SK-N-SH (cell line): Measurements from ENCODE around the gene PRKCB. TPM values are rescaled to one million over a fixed set of nuclear protein-coding genes. Genes with fewer than 3 reads are reported as not detected.

Source experiments
- CTCF ChIA-PET: fragments of 300-600, 350-600 bp; formaldehyde crosslinking; extraction: SDS; loops from one replicate; lab custom pipeline; 2021; lab: Yijun Ruan, JAX
- POLR2A ChIA-PET: fragments of 350-600 bp; sonication (Branson Sonifier 250); formaldehyde crosslinking; extraction: SDS; loops from one replicate; lab custom pipeline; 2020; ENCODE audit warnings: antibody characterized with exemption, inconsistent platforms; lab: Yijun Ruan, JAX
- DNase-seq: peaks from one replicate; pipeline ENCODE4 v3.0.0; 2012
- H2AFZ ChIP-seq: fragments of 200-600 bp; sonication (generic); 2 replicates; pipeline ENCODE4 v1.8.1; 2016; ENCODE audit warnings: antibody characterized with exemption, mild to moderate bottlenecking, low read depth
- H3F3A ChIP-seq: fragments of 200-600 bp; sonication (generic); replicated peaks from 2 replicates; pipeline ENCODE3; 2016; ENCODE audit warnings: antibody characterized with exemption, mild to moderate bottlenecking; ENCODE audit not compliant: insufficient read depth
- H3K27ac ChIP-seq, 2 experiments: fragments of 200-500 bp in 1 of 2; fragments of 200-600 bp in 1 of 2; sonication (Bioruptor generic) in 1 of 2; sonication (generic), shearing (Covaris generic) in 1 of 2; 2 replicates each; pipeline versions ENCODE4 v1.5.1 to v1.6.1; 2014 to 2016; ENCODE audit warnings: low read depth in 2 of 2, inconsistent platforms in 1 of 2, low read length in 1 of 2, mild to moderate bottlenecking in 1 of 2, mixed read lengths in 1 of 2
- H3K27me3 ChIP-seq: fragments of 200-600 bp; sonication (generic), shearing (Covaris generic); 2 replicates; pipeline ENCODE4 v1.6.1; 2016; ENCODE audit warnings: mixed run types; ENCODE audit not compliant: insufficient read depth
- H3K36me3 ChIP-seq, 2 experiments: fragments of 200-500 bp in 1 of 2; fragments of 200-600 bp in 1 of 2; sonication (Bioruptor generic) in 1 of 2; sonication (generic) in 1 of 2; replicated peaks in 1 of 2; 2 replicates each; pipeline versions ENCODE3 to v1.5.1; 2014 to 2016; ENCODE audit warnings: low read length in 1 of 2, mild to moderate bottlenecking in 1 of 2; ENCODE audit not compliant: insufficient read depth in 2 of 2, control insufficient read depth in 1 of 2
- H3K4me1 ChIP-seq, 2 experiments: fragments of 200-500 bp in 1 of 2; fragments of 200-600 bp in 1 of 2; sonication (Bioruptor generic) in 1 of 2; sonication (generic), shearing (Covaris generic) in 1 of 2; 2 replicates each; pipeline versions ENCODE4 v1.5.1 to v1.6.1; 2014 to 2016; ENCODE audit warnings: low read depth in 1 of 2, low read length in 1 of 2, mixed run types in 1 of 2; ENCODE audit not compliant: insufficient read depth in 2 of 2, control insufficient read depth in 1 of 2
- H3K4me2 ChIP-seq: fragments of 200-600 bp; sonication (generic), shearing (Covaris generic); 2 replicates; pipeline ENCODE4 v1.6.1; 2017; ENCODE audit warnings: mixed run types
- H3K4me3 ChIP-seq, 2 experiments: fragments of 200-500 bp in 1 of 2; fragments of 200-600 bp in 1 of 2; sonication (Bioruptor generic) in 1 of 2; sonication (generic), shearing (Covaris generic) in 1 of 2; 2 replicates each; pipeline versions ENCODE4 v1.5.1 to v1.8.1; 2014 to 2016; ENCODE audit warnings: low read depth in 2 of 2, inconsistent platforms in 1 of 2, low read length in 1 of 2, mild to moderate bottlenecking in 1 of 2, mixed read lengths in 1 of 2, moderate library complexity in 1 of 2
- H3K79me2 ChIP-seq: fragments of 200-600 bp; sonication (generic); 2 replicates; pipeline ENCODE4 v1.8.1; 2017; ENCODE audit warnings: mild to moderate bottlenecking; ENCODE audit not compliant: insufficient read depth
- H3K9ac ChIP-seq: fragments of 200-600 bp; sonication (generic); 2 replicates; pipeline ENCODE4 v1.6.1; 2017; ENCODE audit warnings: mixed run types
- H3K9me2 ChIP-seq: fragments of 200-600 bp; sonication (generic); 2 replicates; pipeline ENCODE4 v1.6.1; 2017; ENCODE audit warnings: mixed run types
- H3K9me3 ChIP-seq: fragments of 200-600 bp; sonication (generic); 2 replicates; pipeline ENCODE4 v1.6.1; 2017; ENCODE audit warnings: mixed run types, mild to moderate bottlenecking, moderate library complexity
- H4K20me1 ChIP-seq: fragments of 200-600 bp; sonication (generic); 2 replicates; pipeline ENCODE4 v1.6.1; 2017; ENCODE audit warnings: mild to moderate bottlenecking, mixed run types; ENCODE audit not compliant: insufficient read depth
- CHD2 ChIP-seq: fragments of 150-350 bp; IDR thresholded peaks from 2 replicates; pipeline ENCODE4 v1.6.1; 2018; ENCODE audit warnings: low read length; ENCODE audit not compliant: partially characterized antibody
- CTCF ChIP-seq: fragments of 200-600 bp; sonication (generic); IDR thresholded peaks from 2 replicates; pipeline ENCODE4 v1.6.1; 2017; ENCODE audit warnings: antibody characterized with exemption, mild to moderate bottlenecking, moderate library complexity
- ELF1 ChIP-seq: IDR thresholded peaks from 2 replicates; pipeline ENCODE4 v1.4.0; 2012
- FOXM1 ChIP-seq: IDR thresholded peaks from 2 replicates; pipeline ENCODE4 v1.4.0; 2012; ENCODE audit warnings: low read depth, mild to moderate bottlenecking
- GATA2 ChIP-seq: sonication (generic); formaldehyde crosslinking; IDR thresholded peaks from 2 replicates; pipeline ENCODE4 v1.5.0; 2020; ENCODE audit warnings: mild to moderate bottlenecking, missing genetic modification reagents
- JUND ChIP-seq: IDR thresholded peaks from 2 replicates; pipeline ENCODE4 v1.4.0; 2012
- MEF2A ChIP-seq: IDR thresholded peaks from 2 replicates; pipeline ENCODE4 v1.4.0; 2012; ENCODE audit warnings: low read depth, borderline replicate concordance
- MXI1 ChIP-seq: IDR thresholded peaks from 2 replicates; pipeline ENCODE4 v1.6.1; 2012; ENCODE audit warnings: mild to moderate bottlenecking, low read depth, low read length, improper control_type of control experiment
- NFIC ChIP-seq: IDR thresholded peaks from 2 replicates; pipeline ENCODE4 v1.4.0; 2012; ENCODE audit warnings: borderline replicate concordance
- NRF1 ChIP-seq: IDR thresholded peaks from 2 replicates; pipeline ENCODE4 v1.6.1; 2012; ENCODE audit warnings: low read depth, mild to moderate bottlenecking, low read length
- PBX3 ChIP-seq: IDR thresholded peaks from 2 replicates; pipeline ENCODE4; 2012
- RCOR1 ChIP-seq: fragments of 150-350 bp; IDR thresholded peaks from 2 replicates; pipeline ENCODE4 v1.6.1; 2017; ENCODE audit warnings: antibody characterized with exemption, low read length
- RFX5 ChIP-seq: IDR thresholded peaks from 2 replicates; pipeline ENCODE4 v1.6.1; 2012; ENCODE audit warnings: mild to moderate bottlenecking, improper control_type of control experiment, low read length
- RXRA ChIP-seq: IDR thresholded peaks from 2 replicates; pipeline ENCODE4 v1.4.0; 2012; ENCODE audit warnings: low read depth, mild to moderate bottlenecking, borderline replicate concordance
- SIN3A ChIP-seq: IDR thresholded peaks from 2 replicates; pipeline ENCODE4 v1.6.1; 2012; ENCODE audit warnings: low read depth, mild to moderate bottlenecking, low read length, moderate library complexity, borderline replicate concordance
- TAF1 ChIP-seq: IDR thresholded peaks from 2 replicates; pipeline ENCODE4 v1.6.1; 2012; ENCODE audit warnings: low read depth, mild to moderate bottlenecking, low read length, moderate library complexity, borderline replicate concordance
- TCF12 ChIP-seq: IDR thresholded peaks from 2 replicates; pipeline ENCODE4 v1.4.0; 2012
- USF1 ChIP-seq: IDR thresholded peaks from 2 replicates; pipeline ENCODE4 v1.4.0; 2012; ENCODE audit warnings: low read depth, borderline replicate concordance
- YY1 ChIP-seq: IDR thresholded peaks from 2 replicates; pipeline ENCODE4 v1.4.0; 2012; ENCODE audit warnings: low read depth, mild to moderate bottlenecking
- ZBTB33 ChIP-seq: IDR thresholded peaks from 2 replicates; pipeline ENCODE4 v1.4.0; 2012; ENCODE audit warnings: low read depth, borderline replicate concordance
- WGBS: methylation state at CpG from one replicate; pipeline ENCODE4 v1.1.6; 2017; ENCODE audit warnings: low lambda C conversion rate; 5-methylcytosine and 5-hydroxymethylcytosine counted together
- polyA plus RNA-seq, 3 experiments: library from polyadenylated mRNA; depleted of rRNA; stranded (reverse); fragments of >200 nt; gene quantifications; 2 replicates each; pipeline ENCODE4 v1.2.3, GENCODE V29; 2012

The PRKCB gene
- polyA plus RNA-seq, 1 of the 3 experiments (the other 2 are of a cell fraction) = 0.12 TPM

GRCh38 chr16:24138575-24138974 is 302.8 kb downstream of the PRKCB start:
- no peaks in the 10 kb centered on the region for H3K9me2 ChIP-seq
- no peaks in the 10 kb centered on the region for H3K36me3 ChIP-seq
- no peak overlapping the region for H3K4me3 ChIP-seq
- no peaks in the 10 kb centered on the region for H3K4me1 ChIP-seq
- H3K9me3 ChIP-seq = no peaks in the 10 kb centered on the region
- POLR2A ChIA-PET = no interaction called here
- no peak overlapping the region for H2AFZ ChIP-seq
- CTCF ChIA-PET = interaction anchor here (1.7 kb wide), 1 partner anchor 115 kb away, joined by 7 read pairs; no protein-coding TSS in a partner anchor
- H3K27me3 ChIP-seq = no peaks in the 10 kb centered on the region
- no peak overlapping the region for H3K9ac ChIP-seq
- no peak overlapping the region for H3K27ac ChIP-seq
- no peak overlapping the region for H3K4me2 ChIP-seq
- DNase-seq = no peak
- no peaks in the 10 kb centered on the region for H3K79me2 ChIP-seq
- WGBS = 36% methylated on average over 2 of the region's 2 CpGs
- H3F3A ChIP-seq = no peaks in the 10 kb centered on the region
- TF ChIP-seq MXI1 (no peak), ZBTB33 (no peak), JUND (no peak), NFIC (no peak), USF1 (no peak), MEF2A (no peak), SIN3A (no peak), FOXM1 (no peak), GATA2 (no peak), NRF1 (no peak), RXRA (no peak), ELF1 (no peak), YY1 (no peak), RFX5 (no peak), TAF1 (no peak), RCOR1 (no peak), TCF12 (no peak), PBX3 (no peak)
- H4K20me1 ChIP-seq = no peaks in the 10 kb centered on the region

- H3F3A ChIP-seq = no peaks in the 10 kb centered on the region
- no peaks in the 10 kb centered on the region for H4K20me1 ChIP-seq
- H3K79me2 ChIP-seq = no peaks in the 10 kb centered on the region
- no peaks in the 10 kb centered on the region for H3K9me2 ChIP-seq
- CTCF ChIA-PET = interaction anchor here (1.7 kb wide), 1 partner anchor 114 kb away, joined by 7 read pairs; no protein-coding TSS in a partner anchor
- H3K4me3 ChIP-seq = no peak overlapping the region
- no peak overlapping the region for H2AFZ ChIP-seq
- no peaks in the 10 kb centered on the region for H3K27me3 ChIP-seq
- POLR2A ChIA-PET = no interaction called here
- no peaks in the 10 kb centered on the region for H3K4me1 ChIP-seq
- no peak overlapping the region for H3K27ac ChIP-seq
- H3K36me3 ChIP-seq = no peaks in the 10 kb centered on the region
- no peak for TF ChIP-seq FOXM1
- no peak for TF ChIP-seq ELF1
- no peak for TF ChIP-seq CTCF
- TF ChIP-seq PBX3 = no peak
- no peak for TF ChIP-seq SIN3A
- no peak for TF ChIP-seq CHD2
- no peak for TF ChIP-seq GATA2
- H3K9ac ChIP-seq = no peak overlapping the region
- no peak for DNase-seq
- no peaks in the 10 kb centered on the region for H3K9me3 ChIP-seq
- H3K4me2 ChIP-seq = no peak overlapping the region
- 18% methylated on average over 3 of the region's 3 CpGs for WGBS
Measured at GRCh38 chr16:24139282-24139681, 303.5 kb downstream of the PRKCB start.
